Skeletal muscle satellite cell (primary cell): ENCODE measurements around the gene KCTD15.

ENCODE experiments used
- H3K27me3 ChIP-seq: 2 replicates; pipeline ENCODE4 v1.7.0; 2013; ENCODE audit warnings: low read length; ENCODE audit not compliant: control insufficient read depth, insufficient read depth
- H3K36me3 ChIP-seq: 2 replicates; pipeline ENCODE4 v1.7.0; 2013; ENCODE audit warnings: mild to moderate bottlenecking, control low read depth, low read length; ENCODE audit not compliant: insufficient read depth
- H3K4me1 ChIP-seq: 2 replicates; pipeline ENCODE4 v1.7.0; 2013; ENCODE audit warnings: low read length; ENCODE audit not compliant: control insufficient read depth, insufficient read depth
- H3K4me2 ChIP-seq: 2 replicates; pipeline ENCODE4 v1.7.0; 2013; ENCODE audit warnings: mild to moderate bottlenecking, low read length
- H3K4me3 ChIP-seq: 2 replicates; pipeline ENCODE4 v1.7.0; 2013; ENCODE audit warnings: low read length
- H3K9ac ChIP-seq: 2 replicates; pipeline ENCODE4 v1.7.0; 2013; ENCODE audit warnings: mild to moderate bottlenecking, low read depth, low read length, moderate library complexity
- H3K9me3 ChIP-seq: replicated peaks from 2 replicates; pipeline ENCODE4 v1.7.0; 2013; ENCODE audit warnings: mild to moderate bottlenecking, control low read depth, low read length

KCTD15 gene

GRCh38 chr19:33819880-33820781 is 23.5 kb downstream of the KCTD15 start:
- Histone ChIP-seq H3K27me3 (no peaks in the 10 kb centered on the region), H3K36me3 (no peaks in the 10 kb centered on the region), H3K4me2 (peak overlapping the region; percentile 89), H3K9ac (peak overlapping the region; percentile 45), H3K9me3 (no peaks in the 10 kb centered on the region), H3K4me1 (peaks cover 13% of the 10 kb centered on the region), H3K4me3 (peak overlapping the region; percentile 62)

- H3K4me2 ChIP-seq: no peak overlapping the region
- H3K27me3 ChIP-seq: no peaks in the 10 kb centered on the region
- no peaks in the 10 kb centered on the region for H3K9me3 ChIP-seq
- H3K36me3 ChIP-seq: no peaks in the 10 kb centered on the region
- no peak overlapping the region for H3K4me3 ChIP-seq
- H3K9ac ChIP-seq: no peak overlapping the region
- H3K4me1 ChIP-seq: peaks cover 13% of the 10 kb centered on the region
These were observed 25.2 kb downstream of the KCTD15 start for GRCh38 chr19:33821871-33822270.

- H3K4me2 ChIP-seq: no peak overlapping the region
- no peaks in the 10 kb centered on the region for H3K36me3 ChIP-seq
- peaks cover 13% of the 10 kb centered on the region for H3K4me1 ChIP-seq
- H3K9me3 ChIP-seq: no peaks in the 10 kb centered on the region
- H3K4me3 ChIP-seq: no peak overlapping the region
- no peak overlapping the region for H3K9ac ChIP-seq
- no peaks in the 10 kb centered on the region for H3K27me3 ChIP-seq
These were observed 26.7 kb downstream of the KCTD15 start for GRCh38 chr19:33823341-33823740.

GRCh38 chr19:33825556-33825955 is 28.9 kb downstream of the KCTD15 start:
- no peak overlapping the region for H3K9ac ChIP-seq

GRCh38 chr19:33826521-33826920 is 29.9 kb downstream of the KCTD15 start:
- Histone ChIP-seq H3K36me3 (no peaks in the 10 kb centered on the region), H3K4me3 (no peak overlapping the region), H3K9me3 (no peaks in the 10 kb centered on the region), H3K4me1 (no peaks in the 10 kb centered on the region), H3K4me2 (no peak overlapping the region), H3K9ac (no peak overlapping the region), H3K27me3 (peaks cover under 1% of the 10 kb centered on the region)

More at GRCh38 chr19:33825556-33825955, 28.9 kb downstream of the KCTD15 start:
- Histone ChIP-seq H3K36me3 (no peaks in the 10 kb centered on the region), H3K9me3 (no peaks in the 10 kb centered on the region), H3K4me1 (peaks cover under 1% of the 10 kb centered on the region), H3K27me3 (no peaks in the 10 kb centered on the region), H3K4me3 (no peak overlapping the region), H3K4me2 (no peak overlapping the region)

GRCh38 chr19:33828266-33829075 is 31.8 kb downstream of the KCTD15 start:
- H3K9ac ChIP-seq: no peak overlapping the region
- no peaks in the 10 kb centered on the region for H3K4me1 ChIP-seq
- no peak overlapping the region for H3K4me3 ChIP-seq
- H3K27me3 ChIP-seq: peaks cover 5% of the 10 kb centered on the region
- no peaks in the 10 kb centered on the region for H3K9me3 ChIP-seq
- no peaks in the 10 kb centered on the region for H3K36me3 ChIP-seq
- no peak overlapping the region for H3K4me2 ChIP-seq

- Histone ChIP-seq H3K36me3 (no peaks in the 10 kb centered on the region), H3K4me1 (no peaks in the 10 kb centered on the region), H3K27me3 (peaks cover 5% of the 10 kb centered on the region), H3K9me3 (no peaks in the 10 kb centered on the region), H3K4me3 (no peak overlapping the region), H3K4me2 (no peak overlapping the region), H3K9ac (no peak overlapping the region)
These were observed 33.6 kb downstream of the KCTD15 start for GRCh38 chr19:33830264-33830663.

- Histone ChIP-seq H3K4me3 (no peak overlapping the region), H3K4me2 (no peak overlapping the region), H3K9me3 (no peaks in the 10 kb centered on the region), H3K9ac (no peak overlapping the region), H3K4me1 (no peaks in the 10 kb centered on the region), H3K27me3 (peaks cover 5% of the 10 kb centered on the region), H3K36me3 (no peaks in the 10 kb centered on the region)
These were observed 35.2 kb downstream of the KCTD15 start for GRCh38 chr19:33831825-33832224.

GRCh38 chr19:33832633-33833032 is 36.0 kb downstream of the KCTD15 start:
- no peak overlapping the region for H3K4me3 ChIP-seq
- H3K9ac ChIP-seq: no peak overlapping the region
- peaks cover 5% of the 10 kb centered on the region for H3K27me3 ChIP-seq
- H3K36me3 ChIP-seq: no peaks in the 10 kb centered on the region
- no peaks in the 10 kb centered on the region for H3K9me3 ChIP-seq
- H3K4me1 ChIP-seq: no peaks in the 10 kb centered on the region
- H3K4me2 ChIP-seq: no peak overlapping the region

GRCh38 chr19:33840382-33840781 is 43.7 kb downstream of the KCTD15 start:
- no peaks in the 10 kb centered on the region for H3K36me3 ChIP-seq
- H3K4me2 ChIP-seq: no peak overlapping the region
- no peak overlapping the region for H3K9ac ChIP-seq
- H3K27me3 ChIP-seq: no peaks in the 10 kb centered on the region
- no peaks in the 10 kb centered on the region for H3K4me1 ChIP-seq
- no peaks in the 10 kb centered on the region for H3K9me3 ChIP-seq
- no peak overlapping the region for H3K4me3 ChIP-seq

- no peaks in the 10 kb centered on the region for H3K36me3 ChIP-seq
- H3K9ac ChIP-seq: no peak overlapping the region
- no peaks in the 10 kb centered on the region for H3K4me1 ChIP-seq
- H3K27me3 ChIP-seq: no peaks in the 10 kb centered on the region
- H3K4me2 ChIP-seq: no peak overlapping the region
- no peak overlapping the region for H3K4me3 ChIP-seq
- H3K9me3 ChIP-seq: no peaks in the 10 kb centered on the region
These were observed 44.1 kb downstream of the KCTD15 start for GRCh38 chr19:33840783-33841182.
